ENCODE data around the gene DIAPH1.

The DIAPH1 gene

GRCh38 chr5:141534492-141535213 is 84.1 kb downstream of the DIAPH1 start:
- no peak overlapping the region for H3K27ac ChIP-seq
- no peak for TF ChIP-seq ZFX (IDR thresholded peaks at IDR 0.05; ENCODE audit: borderline replicate concordance)
- no peak for TF ChIP-seq CTCF (IDR thresholded peaks at IDR 0.05)

DNA sequence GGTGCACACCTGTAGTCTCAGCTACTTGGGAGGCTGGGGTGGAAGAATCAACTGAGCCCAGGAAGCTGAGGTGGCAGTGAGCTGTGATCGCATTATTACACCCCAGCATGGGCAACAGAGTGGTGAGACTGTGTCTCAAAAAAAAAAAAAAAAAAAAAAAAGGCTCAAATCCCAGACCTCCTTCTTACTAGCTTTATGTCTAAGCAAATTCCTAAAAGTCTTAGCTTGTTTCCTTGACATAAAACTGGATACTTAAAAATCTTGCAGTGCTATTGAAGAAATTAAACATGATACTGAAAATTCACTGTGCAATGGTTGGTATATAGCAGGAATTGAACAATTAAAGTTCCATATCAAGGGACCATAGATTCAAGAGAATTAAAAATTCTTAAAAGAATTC is 84.9 kb downstream of the DIAPH1 start:
- H3K27ac ChIP-seq, result no peak overlapping the region

DNA sequence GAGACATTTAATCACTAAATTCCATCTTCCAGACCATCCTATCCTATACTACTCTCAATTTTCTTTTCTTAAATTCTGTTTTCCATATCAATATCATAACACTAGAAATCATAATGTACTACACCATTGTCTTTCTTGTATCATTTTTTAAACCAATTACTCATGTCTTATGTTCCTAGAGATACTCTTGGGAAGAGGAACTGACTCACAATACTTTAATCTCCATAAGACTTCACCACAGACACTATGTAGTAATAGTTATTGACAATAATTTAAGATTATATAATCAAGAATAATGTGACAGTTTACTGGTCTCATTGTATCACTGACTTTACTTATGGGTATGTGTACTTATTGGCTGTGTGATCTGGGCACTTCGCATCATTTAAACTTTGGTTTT is 86.1 kb downstream of the DIAPH1 start:
- no peak for TF ChIP-seq ZFX (IDR thresholded peaks at IDR 0.05; ENCODE audit: borderline replicate concordance)
- H3K27ac ChIP-seq, result no peak overlapping the region

More for the DNA sequence above, 84.9 kb downstream of the DIAPH1 start:
- TF ChIP-seq ZFX (IDR thresholded peaks at IDR 0.05; ENCODE audit: borderline replicate concordance) (no peak), CTCF (IDR thresholded peaks at IDR 0.05) (no peak)

GRCh38 chr5:141529873-141530272 is 88.9 kb downstream of the DIAPH1 start:
- TF ChIP-seq ZFX (IDR thresholded peaks at IDR 0.05; ENCODE audit: borderline replicate concordance) (no peak), CTCF (IDR thresholded peaks at IDR 0.05) (no peak)
- no peak overlapping the region for H3K27ac ChIP-seq

- no peak overlapping the region for H3K27ac ChIP-seq
- TF ChIP-seq CTCF (IDR thresholded peaks at IDR 0.05) (no peak), ZFX (IDR thresholded peaks at IDR 0.05; ENCODE audit: borderline replicate concordance) (no peak)
Observed at GRCh38 chr5:141529002-141529401, 89.8 kb downstream of the DIAPH1 start.

DNA sequence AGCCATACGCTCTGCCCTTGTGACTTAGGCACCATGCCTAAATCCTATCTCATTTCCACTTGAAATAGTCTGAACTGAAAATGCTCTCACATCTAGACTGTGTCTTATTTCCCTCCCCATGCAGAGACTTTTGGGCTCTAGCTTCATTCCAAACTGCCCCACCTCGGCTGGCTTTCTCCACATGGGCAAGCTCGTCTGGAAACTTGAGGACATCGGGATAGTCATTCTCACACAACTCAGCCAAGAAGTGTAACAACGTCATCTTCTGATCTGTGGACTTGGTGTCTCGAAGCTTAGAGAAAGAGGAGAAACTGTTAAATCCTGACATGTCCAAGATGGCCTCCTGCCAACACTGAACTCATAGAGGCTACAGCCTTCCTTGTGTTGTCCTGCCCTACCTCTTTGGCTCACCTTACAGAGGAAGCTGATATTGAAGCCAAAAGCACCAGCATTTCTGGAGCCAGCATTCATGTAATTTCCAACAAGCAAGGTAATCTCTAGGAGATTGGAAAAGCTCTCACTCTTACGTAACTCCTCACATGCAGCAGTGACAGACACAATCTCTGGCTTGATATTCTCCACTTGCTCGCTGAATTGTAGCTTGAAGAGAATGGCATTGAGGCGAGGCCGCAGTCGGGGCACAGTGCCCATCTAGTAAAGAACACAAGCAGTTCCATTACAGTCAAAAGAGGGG is 90.4 kb downstream of the DIAPH1 start:
- no peak overlapping the region for H3K27ac ChIP-seq
- TF ChIP-seq CTCF (IDR thresholded peaks at IDR 0.05), result no peak
- no peak for TF ChIP-seq ZFX (IDR thresholded peaks at IDR 0.05; ENCODE audit: borderline replicate concordance)

- no peak overlapping the region for H3K27ac ChIP-seq
- TF ChIP-seq CTCF (IDR thresholded peaks at IDR 0.05), result no peak
- no peak for TF ChIP-seq ZFX (IDR thresholded peaks at IDR 0.05; ENCODE audit: borderline replicate concordance)
Observed at GRCh38 chr5:141527426-141527825, 91.4 kb downstream of the DIAPH1 start.

Measured in 22Rv1 (cell line).